Myometrial cell (primary cell): Measurements from ENCODE around the gene CCDC185. TPM values are rescaled to one million over a fixed set of nuclear protein-coding genes. Genes with fewer than 3 reads are reported as not detected.

Experiments used
- total RNA-seq: library from RNA; depleted of rRNA; stranded (reverse); fragments of >200 nt; gene quantifications from 2 replicates; pipeline ENCODE4 v1.2.3, GENCODE V29; 2015

The CCDC185 gene
- not detected in 2 replicates for total RNA-seq

DNA sequence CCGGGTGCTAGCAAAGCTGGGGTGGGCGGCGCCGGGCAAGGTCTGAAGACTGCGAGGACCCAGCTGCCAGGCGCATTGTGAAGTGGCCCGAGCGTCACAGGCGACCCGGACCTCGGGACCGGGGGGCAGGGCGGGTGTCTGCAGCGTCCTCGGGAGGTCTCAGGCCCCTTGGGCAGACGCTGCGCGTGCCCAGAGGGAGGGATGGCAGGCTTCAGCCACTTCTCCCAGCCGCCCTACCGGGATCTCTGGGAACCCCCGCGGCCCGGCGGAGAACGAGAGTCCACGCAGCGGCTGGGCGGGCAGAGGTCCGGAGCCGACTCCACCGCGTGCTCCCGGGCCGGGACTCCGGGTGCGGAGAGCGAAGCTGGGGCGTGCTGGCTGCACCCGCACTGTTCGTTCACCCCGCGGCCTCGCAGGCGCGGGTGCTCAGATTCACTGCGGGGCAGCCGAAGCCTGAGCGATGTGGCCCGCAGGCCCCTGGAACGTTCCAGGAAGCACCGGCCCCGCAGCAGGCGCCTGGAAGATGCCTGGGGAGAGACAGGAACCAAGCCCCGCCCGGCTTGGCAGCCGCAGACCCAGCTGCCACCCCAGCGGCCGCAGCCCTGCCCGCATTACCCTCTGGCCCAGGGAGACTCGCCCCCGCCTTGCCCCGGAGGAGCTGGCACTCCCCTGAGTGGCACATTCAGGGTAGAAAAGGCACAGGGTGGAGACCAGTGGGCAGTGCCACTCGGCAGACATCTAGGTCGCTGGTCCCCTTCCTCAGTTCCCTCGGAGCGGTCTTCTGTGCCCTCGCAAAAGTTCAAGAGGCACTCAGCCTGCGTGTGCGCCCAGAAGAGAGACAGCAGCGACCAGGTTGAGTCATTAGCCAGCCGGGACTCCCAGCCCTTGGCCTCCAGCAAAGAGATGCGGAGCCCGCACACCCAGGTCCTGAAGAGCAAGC lies at the start of gene CCDC185:
Gene CCDC185 (plus strand): TSS at position 141 of the 940 bp plus-strand sequence. CDS start 61 bp downstream, at position 202.

DNA sequence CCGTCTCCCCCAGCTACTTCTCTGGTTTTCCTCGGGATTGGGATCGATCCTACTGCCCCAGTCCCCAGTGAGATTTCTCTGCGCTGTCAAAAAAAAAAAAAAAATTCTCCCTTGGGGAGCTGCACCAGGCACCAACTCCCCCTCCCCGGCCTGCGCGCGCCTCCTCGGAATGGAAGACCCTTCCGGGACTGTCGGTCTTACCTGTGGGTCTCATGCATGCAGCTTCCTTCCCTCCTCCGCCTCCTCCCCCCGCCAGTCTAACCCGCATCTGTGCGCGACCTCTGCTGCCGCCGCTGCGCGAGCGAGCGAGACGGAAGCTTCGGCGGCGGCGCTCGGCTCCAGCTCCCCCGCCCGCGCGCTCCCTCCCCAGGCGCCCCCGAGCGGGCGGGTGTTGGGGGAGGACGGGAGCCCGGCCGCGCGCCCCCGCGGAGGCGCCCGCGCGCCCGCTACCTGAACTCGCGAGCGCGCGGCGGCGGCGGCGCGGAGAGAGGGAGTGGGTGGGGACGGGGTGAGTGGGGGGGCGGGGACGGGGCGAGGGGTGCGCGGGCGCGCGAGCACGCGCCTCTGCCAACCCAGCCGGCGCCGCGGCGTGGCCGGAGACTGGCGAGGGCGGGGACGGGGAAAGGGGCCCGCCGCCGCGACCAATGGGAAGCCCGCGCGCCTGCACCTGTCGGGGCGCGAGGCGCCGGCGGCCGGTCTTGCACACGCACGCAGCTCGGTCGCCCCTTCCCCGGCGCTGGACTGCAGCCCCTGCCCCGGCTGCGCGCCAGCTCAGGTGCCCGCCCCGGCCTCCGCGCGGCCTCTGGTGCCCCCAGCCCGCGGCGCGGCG lies 29.1 kb upstream of the CCDC185 start, which contains the start of gene SUSD4:
Gene SUSD4 (minus strand): TSS at position 321 of the 829 bp plus-strand sequence. CDS start 751 bp downstream, outside the sequence.

Other genes starting within 250 kb of the CCDC185 start
- 0.29 and 0.35 TPM in 2 replicates for gene SUSD4, start 29.2 kb upstream of the CCDC185 start, total RNA-seq